ENCODE data around the gene PEAK1.

GRCh38 chr15:77115179-77115578 is 304.7 kb downstream of the PEAK1 start:
- TF ChIP-seq POLR2AphosphoS5 (IDR thresholded peaks at IDR 0.05; ENCODE audit: insufficient read depth in 1 of 2, low read depth in 1 of 2), result no peak
- TF ChIP-seq, protein P1, sequence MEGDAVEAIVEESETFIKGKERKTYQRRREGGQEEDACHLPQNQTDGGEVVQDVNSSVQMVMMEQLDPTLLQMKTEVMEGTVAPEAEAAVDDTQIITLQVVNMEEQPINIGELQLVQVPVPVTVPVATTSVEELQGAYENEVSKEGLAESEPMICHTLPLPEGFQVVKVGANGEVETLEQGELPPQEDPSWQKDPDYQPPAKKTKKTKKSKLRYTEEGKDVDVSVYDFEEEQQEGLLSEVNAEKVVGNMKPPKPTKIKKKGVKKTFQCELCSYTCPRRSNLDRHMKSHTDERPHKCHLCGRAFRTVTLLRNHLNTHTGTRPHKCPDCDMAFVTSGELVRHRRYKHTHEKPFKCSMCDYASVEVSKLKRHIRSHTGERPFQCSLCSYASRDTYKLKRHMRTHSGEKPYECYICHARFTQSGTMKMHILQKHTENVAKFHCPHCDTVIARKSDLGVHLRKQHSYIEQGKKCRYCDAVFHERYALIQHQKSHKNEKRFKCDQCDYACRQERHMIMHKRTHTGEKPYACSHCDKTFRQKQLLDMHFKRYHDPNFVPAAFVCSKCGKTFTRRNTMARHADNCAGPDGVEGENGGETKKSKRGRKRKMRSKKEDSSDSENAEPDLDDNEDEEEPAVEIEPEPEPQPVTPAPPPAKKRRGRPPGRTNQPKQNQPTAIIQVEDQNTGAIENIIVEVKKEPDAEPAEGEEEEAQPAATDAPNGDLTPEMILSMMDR (IDR thresholded peaks at IDR 0.05), result no peak

Measured in vagina (tissue), 2 donors.